GM21723 (cell line): ENCODE data around the gene DHRS12.

Experiments used
- ATAC-seq: cut with Tn5 transposase; IDR thresholded peaks from one replicate; pipeline ENCODE4 v1.9.1; 2021; ENCODE audit warnings: mild to moderate bottlenecking, moderate library complexity; ENCODE audit not compliant: unreplicated experiment

The DHRS12 gene

GRCh38 chr13:51803422-51804294, at the start of gene DHRS12:
DHRS12 (minus strand) TSS chr13:51804163; CDS start chr13:51799659, 4,504 bp downstream.
- ATAC-seq: peak; percentile 90

DNA sequence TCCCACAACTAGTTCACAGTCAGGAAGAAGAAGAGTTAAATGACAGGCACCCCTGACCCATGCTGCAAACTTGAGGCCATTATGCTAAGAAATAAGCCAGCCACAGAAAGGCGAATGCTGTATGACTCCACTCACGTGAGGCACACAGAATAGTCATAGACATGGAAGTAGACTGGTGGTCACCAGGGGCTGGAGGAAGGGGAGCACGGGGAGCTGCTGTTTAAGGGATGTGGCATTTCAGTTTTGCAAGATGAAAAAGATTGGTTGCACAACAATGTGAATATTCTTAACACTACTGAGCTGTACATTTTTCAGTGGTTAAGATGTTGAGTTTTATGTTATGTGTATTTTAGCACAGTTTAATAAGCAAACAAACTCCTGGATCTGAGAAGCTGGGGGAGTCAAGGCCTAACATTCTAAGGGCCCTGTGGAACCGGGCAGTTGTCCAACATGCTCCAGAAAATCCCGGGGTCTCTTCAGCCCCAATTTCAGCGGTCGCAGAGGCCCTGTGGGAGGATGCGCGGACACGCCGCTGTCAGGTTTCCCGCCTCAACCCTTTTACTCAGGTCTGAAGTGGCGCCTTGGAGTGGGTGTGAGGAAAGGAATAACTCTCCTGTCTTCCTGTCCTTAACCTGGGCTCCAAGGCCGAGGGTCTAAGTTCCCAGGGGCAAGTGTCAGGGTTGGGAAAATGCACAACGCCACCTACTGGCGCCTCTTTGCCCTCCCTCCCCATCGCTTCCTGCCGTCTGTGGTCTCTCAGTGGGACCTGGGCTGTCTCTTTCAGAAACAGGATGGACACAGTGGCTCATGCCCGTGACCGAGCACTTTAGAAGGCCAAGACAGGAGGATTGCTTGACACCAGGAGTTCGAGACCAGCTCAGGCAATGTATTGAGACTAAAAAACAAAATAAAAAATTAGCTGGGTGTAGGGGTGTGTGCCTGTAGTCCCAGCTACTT, 45.5 kb upstream of the DHRS12 start:
- ATAC-seq: no peak

DNA sequence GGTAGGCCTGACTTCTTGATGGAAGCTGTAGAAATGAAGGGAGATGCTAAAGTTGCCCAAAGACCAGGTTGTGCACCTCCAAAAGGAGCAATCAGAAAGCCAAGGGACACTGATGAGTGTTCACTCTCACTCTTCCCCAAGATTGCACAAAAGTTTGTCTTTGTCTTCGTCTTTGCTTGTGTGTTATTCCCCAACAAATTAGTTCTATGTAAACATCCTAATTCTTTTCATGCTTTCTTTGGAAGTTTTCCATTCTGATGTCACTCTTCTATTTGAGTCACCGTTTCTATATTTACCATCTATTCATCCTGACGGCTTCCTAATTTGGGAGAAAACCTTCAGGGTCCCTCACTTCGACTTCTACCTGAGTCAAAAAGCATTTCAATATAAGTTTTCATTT, 44.7 kb upstream of the DHRS12 start:
- ATAC-seq: no peak

DNA sequence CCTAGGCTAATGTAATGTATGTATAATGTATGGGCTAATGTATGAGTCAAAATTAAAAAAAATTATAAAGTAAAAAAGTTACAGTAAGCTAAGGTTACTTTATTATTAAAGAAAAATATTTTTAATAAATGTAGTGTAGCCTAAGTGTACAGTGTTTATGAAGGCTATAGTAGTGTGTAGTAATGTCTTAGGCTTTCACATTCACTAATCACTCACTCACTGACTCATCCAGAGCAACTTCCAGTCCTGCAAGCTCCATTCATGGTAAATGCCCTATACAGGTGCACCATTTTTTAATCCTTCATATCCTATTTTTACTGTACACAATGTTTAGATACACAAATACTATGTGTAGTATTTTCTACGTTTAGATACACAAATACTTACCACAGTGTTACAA, 42.8 kb upstream of the DHRS12 start:
- ATAC-seq: no peak

DNA sequence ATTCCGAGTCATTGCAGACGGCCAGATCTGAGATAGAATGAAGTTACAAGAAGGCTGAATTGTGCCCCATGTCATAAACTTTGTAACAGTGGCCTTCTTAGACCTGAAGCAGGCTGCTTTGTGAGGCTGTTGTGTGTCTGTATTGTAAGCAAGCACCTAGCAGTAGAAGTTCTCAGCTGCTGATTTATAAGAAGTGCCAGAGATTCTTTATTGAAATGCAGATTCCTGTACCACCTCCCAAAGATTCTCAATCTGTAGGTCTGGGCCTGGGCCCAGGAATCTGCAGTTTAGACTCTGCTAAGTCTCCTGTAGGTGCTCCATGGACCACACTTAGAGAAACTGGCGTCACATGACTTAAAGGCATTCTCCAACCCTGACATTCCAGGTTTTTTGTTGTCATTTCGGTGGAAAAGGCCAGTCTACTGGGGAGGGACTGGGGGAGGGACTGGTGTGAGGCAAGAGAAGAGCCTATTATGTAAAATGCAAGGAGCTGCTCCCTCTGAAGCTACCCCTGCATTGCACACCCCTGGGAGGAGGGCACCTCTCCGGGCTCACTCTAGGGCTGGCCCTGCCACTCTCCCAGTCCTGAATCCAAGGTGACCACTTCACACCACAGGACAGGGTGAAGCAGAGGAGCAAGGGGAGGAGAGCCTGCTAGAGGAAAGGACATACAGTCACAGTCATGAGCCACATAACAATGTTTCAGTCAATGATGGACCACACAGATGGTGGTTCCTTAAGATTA, 41.8 kb upstream of the DHRS12 start:
- no peak for ATAC-seq

- ATAC-seq: peak; percentile 64
Measured at GRCh38 chr13:51844862-51845573, 41.1 kb upstream of the DHRS12 start, which contains the start of gene TMEM272. TMEM272 (minus strand) TSS chr13:51845177; CDS start chr13:51838530, 6,647 bp downstream.

DNA sequence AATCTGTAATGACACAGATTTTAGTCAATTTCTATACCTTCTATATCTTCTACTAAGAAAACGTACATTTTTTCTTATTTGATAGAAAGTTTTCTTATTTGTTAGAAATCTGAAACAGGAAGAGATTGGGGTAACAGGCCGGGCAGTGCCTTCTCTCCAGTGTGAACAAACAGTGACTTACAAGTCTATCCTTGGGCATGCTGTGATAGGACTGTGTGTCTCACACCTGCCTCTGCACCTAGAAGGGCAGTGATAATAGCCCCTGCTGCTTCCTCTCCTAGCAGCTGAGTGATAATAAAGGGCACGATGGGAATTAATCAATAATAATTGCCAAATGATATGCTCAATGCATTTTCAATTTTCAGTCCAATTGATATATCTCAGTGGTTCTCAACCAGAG, 39.6 kb upstream of the DHRS12 start:
- no peak for ATAC-seq

GRCh38 chr13:51841732-51842131, 37.8 kb upstream of the DHRS12 start:
- ATAC-seq: no peak

- ATAC-seq: no peak
Measured at GRCh38 chr13:51840917-51841316, 37.0 kb upstream of the DHRS12 start.

- no peak for ATAC-seq
Measured at GRCh38 chr13:51839711-51840540, 36.0 kb upstream of the DHRS12 start.

- ATAC-seq: no peak
Measured at GRCh38 chr13:51838240-51838846, 34.4 kb upstream of the DHRS12 start.

DNA sequence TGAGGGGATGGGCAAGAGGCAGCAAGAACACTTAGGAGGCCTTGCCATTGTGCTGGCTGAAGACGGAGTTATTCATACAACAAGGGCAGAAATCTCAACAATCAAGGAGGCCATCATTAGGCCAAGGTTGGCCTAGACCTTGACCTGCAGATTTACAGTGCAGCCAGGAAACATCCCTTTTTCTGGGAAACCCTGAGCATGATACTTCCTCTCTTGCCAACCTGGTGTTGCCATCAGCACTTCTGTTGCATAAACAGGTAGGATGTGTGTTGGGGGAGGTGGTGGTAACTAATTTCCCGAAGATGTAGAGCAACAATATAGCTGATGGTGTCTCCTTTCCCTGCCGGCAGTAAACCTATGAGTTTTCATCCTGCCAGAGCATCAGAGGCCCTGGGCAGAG, 33.1 kb upstream of the DHRS12 start:
- ATAC-seq: no peak

DNA sequence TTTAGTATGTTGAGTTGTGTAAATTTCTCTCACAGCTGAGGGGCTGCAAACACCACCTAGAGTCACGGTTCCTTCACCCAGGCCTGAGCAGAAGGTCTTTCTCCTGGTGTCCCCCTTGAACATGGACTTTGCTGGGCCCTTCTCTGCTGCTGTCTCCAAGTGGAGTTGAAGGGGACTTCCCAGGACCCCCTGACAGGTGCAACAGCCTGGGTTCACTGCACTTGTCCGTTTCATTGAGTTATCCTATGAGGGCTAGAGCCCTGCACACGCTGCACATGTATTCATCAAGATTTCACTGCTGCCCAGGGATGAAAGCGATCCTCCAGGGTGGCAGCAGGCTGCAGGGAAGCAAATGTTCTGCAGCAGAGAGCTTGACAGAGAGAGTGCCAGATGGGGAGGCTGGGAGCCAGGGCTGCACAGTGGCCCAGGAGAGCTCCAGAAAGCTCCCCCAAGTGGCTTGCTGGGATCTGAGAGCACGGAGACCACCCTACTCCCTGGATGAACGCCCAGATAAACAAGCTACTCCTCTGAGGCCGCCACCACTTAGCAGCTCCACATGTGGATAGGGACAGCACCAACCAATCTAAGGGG, 30.7 kb upstream of the DHRS12 start:
- no peak for ATAC-seq

- ATAC-seq: no peak
Measured at GRCh38 chr13:51833980-51834379, 30.0 kb upstream of the DHRS12 start.

DNA sequence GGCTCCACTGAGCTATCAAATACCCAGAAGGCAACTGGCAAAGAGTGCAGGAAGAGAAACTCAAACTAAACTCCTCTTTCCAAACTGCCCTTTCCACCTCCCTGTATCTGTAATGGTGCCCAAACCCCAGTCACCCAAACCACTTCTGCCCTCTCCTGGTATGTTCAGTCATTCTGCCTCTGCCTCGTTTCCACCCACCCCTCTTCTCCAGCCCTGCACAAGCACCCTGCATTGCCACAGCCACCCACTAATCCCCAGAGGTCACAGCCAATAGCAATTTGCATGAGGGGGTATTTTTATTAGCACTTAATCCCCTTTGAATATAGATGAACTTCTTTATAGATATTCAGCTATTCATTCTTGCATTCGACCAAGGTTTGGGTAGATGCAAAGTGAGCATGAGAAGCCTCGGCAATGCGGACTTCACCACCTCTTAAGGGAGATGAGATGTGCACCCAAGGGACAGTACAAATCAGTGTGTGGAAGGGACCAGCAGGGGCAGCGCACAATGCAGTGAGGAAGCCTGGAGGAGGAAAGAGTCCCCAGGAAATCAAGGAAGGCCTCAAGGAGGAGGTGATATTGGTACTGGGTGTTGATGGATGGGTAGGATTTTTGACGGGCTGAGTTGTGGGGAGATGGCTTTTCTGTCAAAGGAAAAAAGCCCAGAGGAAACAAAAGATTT, 28.6 kb upstream of the DHRS12 start:
- peak; percentile 88 for ATAC-seq

GRCh38 chr13:51831519-51831918, 27.6 kb upstream of the DHRS12 start:
- ATAC-seq: no peak

- ATAC-seq: no peak
Measured at GRCh38 chr13:51829568-51829899, 25.6 kb upstream of the DHRS12 start.
